B cell (primary cell): Measurements from ENCODE around the gene CASS4. TPM values are rescaled to one million over a fixed set of nuclear protein-coding genes. Genes with fewer than 3 reads are reported as not detected.
A peak's percentile ranks its signal among the peaks of the same experiment; 100 is the strongest.

Source experiments
- ATAC-seq: fragments of 200-7000 bp; cut with Tn5 transposase; one replicate; pipeline ENCODE4 v1.10.0; 2021; ENCODE audit warnings: low read depth, mild to moderate bottlenecking, moderate number of reproducible peaks, moderate library complexity
- CTCF ChIA-PET: fragments of 350-600 bp; sonication (Branson Sonifier 250); formaldehyde crosslinking; loops from one replicate; lab custom pipeline; 2021; ENCODE audit warnings: antibody characterized with exemption, inconsistent platforms; lab: Charles Lee
- POLR2A ChIA-PET: fragments of 350-600 bp; sonication (Branson Sonifier 250); formaldehyde crosslinking; loops from one replicate; lab custom pipeline; 2021; ENCODE audit warnings: antibody characterized with exemption; lab: Charles Lee
- DNase-seq: peaks from one replicate; pipeline ENCODE4 v3.0.0; 2013
- H2AFZ ChIP-seq: 2 replicates; pipeline ENCODE4 v1.6.1; 2012; ENCODE audit warnings: mild to moderate bottlenecking, low read depth, low read length; ENCODE audit not compliant: insufficient read depth, poor library complexity, severe bottlenecking
- H3K27ac ChIP-seq, 2 donors: 1 replicate in 1 of 2; 2 replicates in 1 of 2; pipeline ENCODE4 v1.5.1; 2012 to 2013; ENCODE audit warnings: low read length in 2 of 2, mild to moderate bottlenecking in 2 of 2, moderate library complexity in 1 of 2
- H3K27me3 ChIP-seq, 4 experiments: fragments of 200-600 bp in 1 of 4; sonication (generic) in 1 of 4; replicated peaks in 1 of 4; 1 replicate in 2 of 4; 2 replicates in 2 of 4; pipeline versions ENCODE4 v1.6.1 to v1.7.0; 2013 to 2016; ENCODE audit warnings: low read length in 3 of 4, mild to moderate bottlenecking in 2 of 4, mixed read lengths in 1 of 4, moderate library complexity in 1 of 4; ENCODE audit not compliant: insufficient read depth in 4 of 4, control insufficient read depth in 3 of 4; ENCODE audit errors: control extremely low read depth in 1 of 4
- H3K36me3 ChIP-seq, 2 experiments: replicated peaks in 1 of 2; 1 replicate in 1 of 2; 2 replicates in 1 of 2; pipeline versions ENCODE4 v1.6.1 to v1.7.1; 2013; ENCODE audit warnings: low read length in 1 of 2; ENCODE audit not compliant: insufficient read depth in 2 of 2, control insufficient read depth in 1 of 2; ENCODE audit errors: control extremely low read depth in 1 of 2, extremely low read depth in 1 of 2
- H3K4me1 ChIP-seq, 2 donors: fragments of 200-600 bp in 1 of 2; sonication (generic) in 1 of 2; 1 replicate in 1 of 2; 2 replicates in 1 of 2; pipeline versions ENCODE4 v1.5.1 to v1.6.1; 2013 to 2017; ENCODE audit warnings: low read length in 2 of 2; ENCODE audit not compliant: control insufficient read depth in 2 of 2, insufficient read depth in 2 of 2
- H3K4me2 ChIP-seq: replicated peaks from 2 replicates; pipeline ENCODE3; 2012; ENCODE audit warnings: mild to moderate bottlenecking, low read depth, low read length; ENCODE audit not compliant: poor library complexity, severe bottlenecking
- H3K4me3 ChIP-seq, 5 experiments: fragments of 200-600 bp in 1 of 5; sonication (generic) in 1 of 5; 1 replicate in 3 of 5; 2 replicates in 2 of 5; pipeline versions ENCODE4 v1.5.1 to v1.7.0; 2011 to 2016; ENCODE audit warnings: low read length in 4 of 5, mild to moderate bottlenecking in 4 of 5, low read depth in 2 of 5, control low read depth in 1 of 5, moderate library complexity in 1 of 5; ENCODE audit not compliant: insufficient read depth in 1 of 5; ENCODE audit errors: control extremely low read depth in 1 of 5, extremely low read depth in 1 of 5
- H3K79me2 ChIP-seq: fragments of 200-600 bp; sonication (generic); one replicate; pipeline ENCODE4 v1.6.0; 2016; ENCODE audit warnings: low read length; ENCODE audit not compliant: control insufficient read depth, insufficient read depth
- H3K9ac ChIP-seq: fragments of 200-600 bp; sonication (generic); 2 replicates; pipeline ENCODE4 v1.6.1; 2017; ENCODE audit warnings: mild to moderate bottlenecking, low read length, moderate library complexity
- H3K9me3 ChIP-seq, 3 donors: one replicate each; pipeline versions ENCODE4 v1.6.1 to v1.7.1; 2013; ENCODE audit warnings: low read length in 2 of 3; ENCODE audit not compliant: control insufficient read depth in 2 of 3, insufficient read depth in 1 of 3; ENCODE audit errors: control extremely low read depth in 1 of 3
- H4K20me1 ChIP-seq: 2 replicates; pipeline ENCODE4 v1.6.0; 2012; ENCODE audit warnings: mild to moderate bottlenecking, low read length; ENCODE audit not compliant: insufficient read depth, control insufficient read depth, poor library complexity, severe bottlenecking
- H3K27ac Mint-ChIP-seq: one replicate; pipeline ENCODE4 v1.8.0; 2021; ENCODE audit warnings: mixed read lengths
- H3K27me3 Mint-ChIP-seq: one replicate; pipeline ENCODE4 v1.8.0; 2021; ENCODE audit warnings: mixed read lengths
- H3K4me1 Mint-ChIP-seq: one replicate; pipeline ENCODE4 v1.8.0; 2021; ENCODE audit warnings: mixed read lengths
- H3K4me3 Mint-ChIP-seq: one replicate; pipeline ENCODE4 v1.8.0; 2021; ENCODE audit warnings: mixed read lengths
- H3K9me3 Mint-ChIP-seq: one replicate; pipeline ENCODE4 v1.8.0; 2022; ENCODE audit warnings: mixed read lengths; ENCODE audit not compliant: insufficient read depth
- EZH2 ChIP-seq: IDR thresholded peaks from 2 replicates; pipeline ENCODE4 v1.6.1; 2012; ENCODE audit warnings: borderline replicate concordance, low read depth, mild to moderate bottlenecking, moderate library complexity, low read length; ENCODE audit not compliant: insufficient read depth, poor library complexity, severe bottlenecking
- WGBS: methylation state at CpG from one replicate; pipeline ENCODE4 v1.1.5; 2013; ENCODE audit warnings: missing lambda C conversion rate; ENCODE audit not compliant: insufficient coverage; 5-methylcytosine and 5-hydroxymethylcytosine counted together
- intact Hi-C: fragments of 100-400 bp; cut with micrococcal nuclease; formaldehyde crosslinking; loops from one replicate; pipeline ENCODE4 v1.10.0; 2022
- polyA plus RNA-seq: library from polyadenylated mRNA; depleted of rRNA; stranded (reverse); fragments of >200 nt; gene quantifications from 2 replicates; pipeline ENCODE4 v1.2.3, GENCODE V29; 2012
- total RNA-seq, 2 donors: library from RNA; stranded (reverse); fragments of 120-200 nt in 1 of 2; gene quantifications; 1 replicate in 1 of 2; 2 replicates in 1 of 2; pipeline versions ENCODE4 v1.2.3 to v1.2.4, GENCODE V29; 2013 to 2022
- TF ChIP-seq, protein P1 (sequence below): fragments of 200-600 bp; IDR thresholded peaks from one replicate; pipeline ENCODE4 v1.8.0; 2022; ENCODE audit warnings: antibody characterized with exemption, mild to moderate bottlenecking

The CASS4 gene
- total and polyA plus RNA-seq, 2 donors (not counting 1 experiment from before 2014, with no cell fraction given) = 0.42 to 0.45 TPM

DNA sequence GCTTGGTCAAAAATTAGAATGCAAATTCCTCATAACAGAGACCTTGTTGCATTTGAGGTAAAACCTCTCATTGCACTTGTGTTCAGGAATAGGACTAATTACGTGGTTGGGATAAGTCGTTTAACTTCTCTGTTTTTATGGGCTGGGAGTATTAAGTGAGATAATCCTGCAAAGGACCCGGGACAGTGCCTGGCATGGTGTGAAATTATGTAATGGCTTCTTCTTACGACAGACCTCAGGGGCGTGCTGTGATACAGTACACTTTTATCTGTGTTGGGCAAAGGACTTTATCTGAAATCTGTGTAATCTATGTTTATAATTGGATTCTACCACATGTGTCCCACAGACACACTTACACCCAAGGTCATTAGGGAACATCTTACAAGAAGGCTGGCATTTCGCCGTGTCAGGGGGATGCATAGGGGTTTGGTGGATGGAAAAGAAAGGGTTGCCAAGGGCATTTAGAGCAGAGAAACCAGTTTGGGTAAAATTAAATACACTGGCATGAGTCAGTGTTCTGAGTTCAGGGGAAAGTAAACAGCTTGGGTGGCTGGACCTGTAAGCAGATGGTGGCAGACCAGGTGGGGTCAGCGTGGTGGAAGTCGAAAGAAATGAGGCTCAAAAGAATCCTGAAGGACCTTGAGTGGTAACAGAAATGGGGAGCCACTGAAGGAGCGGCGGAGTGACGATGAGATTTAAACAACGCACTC lies 39.2 kb downstream of the CASS4 start:
- no peak overlapping the region for H3K4me3 Mint-ChIP-seq
- CTCF ChIA-PET = no interaction called here
- POLR2A ChIA-PET = no interaction called here
- Histone ChIP-seq H2AFZ (no peak overlapping the region), H4K20me1 (no peaks in the 10 kb centered on the region), H3K4me3 (no peak overlapping the region), H3K27me3 (no peaks in the 10 kb centered on the region), H3K79me2 (no peaks in the 10 kb centered on the region), H3K27ac (no peak overlapping the region), H3K4me1 (peaks cover 9 to 19% of the 10 kb centered on the region in 2 donors), H3K4me2 (no peak overlapping the region), H3K9ac (no peak overlapping the region), H3K9me3 (no peaks in the 10 kb centered on the region), H3K36me3 (no peaks in the 10 kb centered on the region)
- no peak overlapping the region for H3K27ac Mint-ChIP-seq
- H3K9me3 Mint-ChIP-seq = no peaks in the 10 kb centered on the region
- intact Hi-C loops = no loop called here
- TF ChIP-seq, protein P1, sequence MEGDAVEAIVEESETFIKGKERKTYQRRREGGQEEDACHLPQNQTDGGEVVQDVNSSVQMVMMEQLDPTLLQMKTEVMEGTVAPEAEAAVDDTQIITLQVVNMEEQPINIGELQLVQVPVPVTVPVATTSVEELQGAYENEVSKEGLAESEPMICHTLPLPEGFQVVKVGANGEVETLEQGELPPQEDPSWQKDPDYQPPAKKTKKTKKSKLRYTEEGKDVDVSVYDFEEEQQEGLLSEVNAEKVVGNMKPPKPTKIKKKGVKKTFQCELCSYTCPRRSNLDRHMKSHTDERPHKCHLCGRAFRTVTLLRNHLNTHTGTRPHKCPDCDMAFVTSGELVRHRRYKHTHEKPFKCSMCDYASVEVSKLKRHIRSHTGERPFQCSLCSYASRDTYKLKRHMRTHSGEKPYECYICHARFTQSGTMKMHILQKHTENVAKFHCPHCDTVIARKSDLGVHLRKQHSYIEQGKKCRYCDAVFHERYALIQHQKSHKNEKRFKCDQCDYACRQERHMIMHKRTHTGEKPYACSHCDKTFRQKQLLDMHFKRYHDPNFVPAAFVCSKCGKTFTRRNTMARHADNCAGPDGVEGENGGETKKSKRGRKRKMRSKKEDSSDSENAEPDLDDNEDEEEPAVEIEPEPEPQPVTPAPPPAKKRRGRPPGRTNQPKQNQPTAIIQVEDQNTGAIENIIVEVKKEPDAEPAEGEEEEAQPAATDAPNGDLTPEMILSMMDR = no peak
- DNase-seq (no peak), ATAC-seq (no peak)
- no peaks in the 10 kb centered on the region for H3K27me3 Mint-ChIP-seq
- WGBS = 93% methylated on average over 8 of the region's 13 CpGs
- peaks cover 11% of the 10 kb centered on the region for H3K4me1 Mint-ChIP-seq

DNA sequence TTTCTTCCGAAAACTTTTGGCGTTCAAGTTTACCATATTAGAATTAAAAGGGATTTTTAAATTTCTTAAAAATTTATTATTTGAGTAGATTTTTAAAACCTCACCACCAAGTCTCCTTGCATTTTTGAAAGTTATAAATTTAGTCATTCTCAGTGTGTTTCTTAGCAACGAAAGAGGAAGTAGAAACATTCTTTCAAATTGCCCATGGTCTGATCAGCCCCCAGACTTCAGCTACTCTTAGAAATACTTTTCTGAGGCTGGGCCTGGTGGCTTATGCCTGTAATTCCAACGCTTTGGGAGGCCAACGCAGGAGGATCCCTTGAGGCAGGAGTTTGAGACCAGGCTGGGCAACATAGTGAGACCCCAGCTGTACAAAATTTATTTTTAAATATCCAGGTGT lies 41.3 kb downstream of the CASS4 start:
- H3K79me2 ChIP-seq = no peaks in the 10 kb centered on the region
- H4K20me1 ChIP-seq = no peaks in the 10 kb centered on the region
- DNase-seq (peak; percentile 53), ATAC-seq (peak; percentile 45)
- peak overlapping the region; percentile 57 for H2AFZ ChIP-seq
- no peaks in the 10 kb centered on the region for H3K27me3 ChIP-seq
- POLR2A ChIA-PET = no interaction called here
- Mint-ChIP-seq H3K27ac (peak overlapping the region; percentile 76), H3K27me3 (no peaks in the 10 kb centered on the region), H3K4me3 (no peak overlapping the region), H3K4me1 (peaks cover 11% of the 10 kb centered on the region), H3K9me3 (no peaks in the 10 kb centered on the region)
- CTCF ChIA-PET = no interaction called here
- peak overlapping the region; percentile 55 to 69 for H3K27ac ChIP-seq
- H3K4me3 ChIP-seq = no peak overlapping the region
- H3K4me1 ChIP-seq = peaks cover 9 to 19% of the 10 kb centered on the region in 2 donors
- H3K36me3 ChIP-seq = peaks cover 0 to under 1% of the 10 kb centered on the region in 2 experiments
- no peaks in the 10 kb centered on the region for H3K9me3 ChIP-seq
- peak overlapping the region; percentile 32 for H3K4me2 ChIP-seq
- intact Hi-C loops = no loop called here
- TF ChIP-seq, protein P1 = no peak
- no peak for TF ChIP-seq EZH2
- H3K9ac ChIP-seq = no peak overlapping the region
- no CpG with 5 or more reads among the region's 5 CpGs for WGBS
